Left ventricle myocardium superior (tissue), 1 donor: Measurements from ENCODE around the gene CDH15. TPM values are rescaled to one million over a fixed set of nuclear protein-coding genes. Genes with fewer than 3 reads are reported as not detected.
A peak's percentile ranks its signal among the peaks of the same experiment; 100 is the strongest.
"Not testable (repeated sequence)": the region's sequence is repeated elsewhere in the genome, so short reads cannot be mapped to it uniquely, and the experiment has no call there.

ENCODE experiments used
- ATAC-seq: fragments of 200-7000 bp; cut with Tn5 transposase; one replicate; pipeline ENCODE4 v1.9.1; 2020; ENCODE audit warnings: mild to moderate bottlenecking, moderate library complexity
- DNase-seq: peaks from one replicate; pipeline ENCODE4 v3.0.0-alpha.2; 2020
- intact Hi-C: fragments of 100-400 bp; cut with micrococcal nuclease; formaldehyde crosslinking; loops from one replicate; pipeline ENCODE4 v1.11.0; 2022
- total RNA-seq: library from RNA; stranded (reverse); fragmentation: NEBNext Ultra II Directional; extraction: Animal tissue kit (Norgen Biotek cat#: 25700); gene quantifications from one replicate; pipeline ENCODE4 v1.2.1, GENCODE V29; 2021
- donor health status: DM: no; HTN: yes; CAD: no; lungs with severe emphysema.

The CDH15 gene
- total RNA-seq, 1 donor from 2014 or later = not detected

GRCh38 chr16:89209522-89210044, 38.0 kb downstream of the CDH15 start:
- ATAC-seq (no peak), DNase-seq (no peak)
- intact Hi-C loops = no loop called here

- ATAC-seq (no peak), DNase-seq (no peak)
- intact Hi-C loops = no loop called here
Observed at GRCh38 chr16:89210165-89210903, 38.8 kb downstream of the CDH15 start.

- DNase-seq (no peak), ATAC-seq (no peak)
- intact Hi-C loops = no loop called here
Observed at GRCh38 chr16:89210904-89211515, 39.5 kb downstream of the CDH15 start.

GRCh38 chr16:89216315-89217137, 45.0 kb downstream of the CDH15 start:
- peak; percentile 85 for DNase-seq
- ATAC-seq = peak; percentile 84
- intact Hi-C loops = no loop called here

- DNase-seq = no peak
- ATAC-seq = no peak
- intact Hi-C loops = no loop called here
Observed at GRCh38 chr16:89217138-89217387, 45.5 kb downstream of the CDH15 start.

GRCh38 chr16:89217388-89218191, 46.0 kb downstream of the CDH15 start, which contains the start of gene ZNF778:
Gene ZNF778 (plus strand): TSS chr16:89217703. CDS start chr16:89221128, 3,425 bp downstream.
- intact Hi-C loops = no loop called here
- DNase-seq (peak; percentile 91), ATAC-seq (peak; percentile 96)

GRCh38 chr16:89219365-89219764, 47.8 kb downstream of the CDH15 start:
- ATAC-seq = no peak
- intact Hi-C loops = no loop called here
- DNase-seq = no peak

- ATAC-seq (no peak), DNase-seq (no peak)
- intact Hi-C loops = no loop called here
Observed at GRCh38 chr16:89221604-89222003, 50.1 kb downstream of the CDH15 start.

- intact Hi-C loops = no loop called here
- DNase-seq (no peak), ATAC-seq (no peak)
Observed at GRCh38 chr16:89222931-89223330, 51.4 kb downstream of the CDH15 start.

GRCh38 chr16:89224665-89225064, 53.1 kb downstream of the CDH15 start:
- DNase-seq = no peak
- intact Hi-C loops = no loop called here
- ATAC-seq = no peak

GRCh38 chr16:89230255-89230654, 58.7 kb downstream of the CDH15 start:
- DNase-seq (no peak), ATAC-seq (peak; percentile 71)
- intact Hi-C loops = no loop called here

GRCh38 chr16:89232107-89232506, 60.6 kb downstream of the CDH15 start:
- ATAC-seq = peak; percentile 46
- intact Hi-C loops = no loop called here
- DNase-seq = no peak

- DNase-seq (no peak), ATAC-seq (no peak)
- intact Hi-C loops = no loop called here
Observed at GRCh38 chr16:89233678-89234490, 62.3 kb downstream of the CDH15 start.

- ATAC-seq (no peak), DNase-seq (no peak)
- intact Hi-C loops = no loop called here
Observed at GRCh38 chr16:89237733-89238132, 66.2 kb downstream of the CDH15 start.

GRCh38 chr16:89241187-89242007, 69.8 kb downstream of the CDH15 start:
- intact Hi-C loops = no loop called here

GRCh38 chr16:89242795-89243200, 71.2 kb downstream of the CDH15 start:
- DNase-seq (no peak), ATAC-seq (no peak)
- intact Hi-C loops = no loop called here

More at GRCh38 chr16:89241187-89242007, 69.8 kb downstream of the CDH15 start:
- ATAC-seq (peak; percentile 80), DNase-seq (peak; percentile 75)

GRCh38 chr16:89243664-89244063, 72.1 kb downstream of the CDH15 start:
- DNase-seq (no peak), ATAC-seq (no peak)
- intact Hi-C loops = no loop called here

- ATAC-seq, intact Hi-C loops, DNase-seq: not testable (repeated sequence)
Observed at GRCh38 chr16:89244264-89244663, 72.7 kb downstream of the CDH15 start.
